HUES64 (cell line): ENCODE data around the gene LRRC23. TPM values are rescaled to one million over a fixed set of nuclear protein-coding genes. Genes with fewer than 3 reads are reported as not detected.
"Not testable (repeated sequence)": the region's sequence is repeated elsewhere in the genome, so short reads cannot be mapped to it uniquely, and the experiment has no call there.

ENCODE experiments used
- H3K27ac ChIP-seq: 2 replicates; pipeline ENCODE4 v1.7.0; 2013; ENCODE audit warnings: low read depth, low read length, inconsistent platforms
- H3K27me3 ChIP-seq: 2 replicates; pipeline ENCODE4 v1.6.1; 2013; ENCODE audit warnings: mild to moderate bottlenecking, low read length; ENCODE audit not compliant: insufficient read depth
- H3K36me3 ChIP-seq: 2 replicates; pipeline ENCODE4 v1.6.1; 2013; ENCODE audit warnings: mild to moderate bottlenecking, low read length; ENCODE audit not compliant: insufficient read depth
- H3K4me1 ChIP-seq: 2 replicates; pipeline ENCODE4 v1.6.1; 2013; ENCODE audit warnings: mild to moderate bottlenecking, low read length, moderate library complexity; ENCODE audit not compliant: insufficient read depth
- H3K4me3 ChIP-seq: 2 replicates; pipeline ENCODE4 v1.5.1; 2013; ENCODE audit warnings: mild to moderate bottlenecking, low read length, moderate library complexity
- H3K9ac ChIP-seq: 2 replicates; pipeline ENCODE4 v1.6.1; 2013; ENCODE audit warnings: mild to moderate bottlenecking, low read depth, low read length
- H3K9me3 ChIP-seq: 2 replicates; pipeline ENCODE4 v1.6.1; 2013; ENCODE audit warnings: low read depth, low read length; ENCODE audit not compliant: insufficient read depth
- WGBS: fragments of 150-250, 120-280 bp; methylation state at CpG from one replicate; pipeline ENCODE4 v1.1.7; 2013; ENCODE audit warnings: missing lambda C conversion rate; 5-methylcytosine and 5-hydroxymethylcytosine counted together
- polyA plus RNA-seq, 2 experiments: library from polyadenylated mRNA; stranded (reverse); fragments of 50-300 nt; gene quantifications; one replicate each; pipeline ENCODE4 v1.2.3, GENCODE V29; 2013

The LRRC23 gene
- 1.8 TPM for polyA plus RNA-seq (2013, experiment 1 of 2)
- 4.2 TPM for polyA plus RNA-seq (2013, experiment 2 of 2)

- no peaks in the 10 kb centered on the region for H3K27me3 ChIP-seq
- H3K36me3 ChIP-seq = no peaks in the 10 kb centered on the region
- WGBS = 7% methylated on average over 34 of the region's 34 CpGs
- peak within 1 kb of the TSS; percentile 68 for H3K4me3 ChIP-seq
- no peaks in the 10 kb centered on the region for H3K9me3 ChIP-seq
- H3K27ac ChIP-seq = peak within 1 kb of the TSS; percentile 67
- peaks cover 22% of the 10 kb centered on the region for H3K4me1 ChIP-seq
- H3K9ac ChIP-seq = peak within 1 kb of the TSS; percentile 77
Measured at GRCh38 chr12:6904280-6905276, at the start of gene LRRC23. LRRC23 (plus strand) TSS chr12:6904822; CDS start chr12:6905634, 812 bp downstream.

GRCh38 chr12:6855322-6855721 lies 49.3 kb upstream of the LRRC23 start:
- Histone ChIP-seq H3K4me3 (no peak overlapping the region), H3K9me3 (no peaks in the 10 kb centered on the region), H3K4me1 (peaks cover 8% of the 10 kb centered on the region), H3K36me3 (peaks cover 50% of the 10 kb centered on the region), H3K9ac (no peak overlapping the region), H3K27me3 (no peaks in the 10 kb centered on the region), H3K27ac (no peak overlapping the region)
- 95% methylated on average over 14 of the region's 14 CpGs for WGBS

GRCh38 chr12:6858799-6859198 lies 45.8 kb upstream of the LRRC23 start:
- WGBS = 100% methylated on average over 1 of the region's 2 CpGs
- no peak overlapping the region for H3K4me3 ChIP-seq
- no peaks in the 10 kb centered on the region for H3K27me3 ChIP-seq
- no peak overlapping the region for H3K9ac ChIP-seq
- H3K4me1 ChIP-seq = 0 out of 2 replicates have a peak, but pooled peaks cover under 1% of the 10 kb centered on the region
- H3K27ac ChIP-seq = no peak overlapping the region
- no peaks in the 10 kb centered on the region for H3K9me3 ChIP-seq
- H3K36me3 ChIP-seq = peaks cover 85% of the 10 kb centered on the region

- Histone ChIP-seq H3K36me3 (peaks cover 94% of the 10 kb centered on the region), H3K9me3 (no peaks in the 10 kb centered on the region), H3K27ac (no peak overlapping the region), H3K4me3 (no peak overlapping the region), H3K27me3 (no peaks in the 10 kb centered on the region), H3K4me1 (no peaks in the 10 kb centered on the region), H3K9ac (no peak overlapping the region)
- 95% methylated on average over 9 of the region's 9 CpGs for WGBS
Measured at GRCh38 chr12:6860116-6860515, 44.5 kb upstream of the LRRC23 start.

GRCh38 chr12:6860942-6861341 lies 43.7 kb upstream of the LRRC23 start:
- Histone ChIP-seq H3K9me3 (no peaks in the 10 kb centered on the region), H3K9ac (no peak overlapping the region), H3K4me3 (no peak overlapping the region), H3K36me3 (peaks cover 93% of the 10 kb centered on the region), H3K27me3 (no peaks in the 10 kb centered on the region), H3K27ac (no peak overlapping the region), H3K4me1 (0 out of 2 replicates have a peak, but pooled peaks cover 3% of the 10 kb centered on the region)
- WGBS = 95% methylated on average over 7 of the region's 7 CpGs

GRCh38 chr12:6861391-6861790 lies 43.2 kb upstream of the LRRC23 start:
- Histone ChIP-seq H3K9ac (no peak overlapping the region), H3K36me3 (peaks cover 88% of the 10 kb centered on the region), H3K9me3 (no peaks in the 10 kb centered on the region), H3K4me3 (no peak overlapping the region), H3K27ac (no peak overlapping the region), H3K27me3 (no peaks in the 10 kb centered on the region), H3K4me1 (0 out of 2 replicates have a peak, but pooled peaks cover 6% of the 10 kb centered on the region)
- 95% methylated on average over 9 of the region's 9 CpGs for WGBS

- Histone ChIP-seq H3K27ac (no peak overlapping the region), H3K36me3 (peaks cover 72% of the 10 kb centered on the region), H3K9me3 (no peaks in the 10 kb centered on the region), H3K4me3 (no peak overlapping the region), H3K4me1 (0 out of 2 replicates have a peak, but pooled peaks cover 10% of the 10 kb centered on the region), H3K27me3 (no peaks in the 10 kb centered on the region), H3K9ac (no peak overlapping the region)
- 93% methylated on average over 11 of the region's 11 CpGs for WGBS
Measured at GRCh38 chr12:6863033-6863432, 41.6 kb upstream of the LRRC23 start.

- Histone ChIP-seq H3K36me3 (peaks cover 70% of the 10 kb centered on the region), H3K9me3 (no peaks in the 10 kb centered on the region)
Measured at GRCh38 chr12:6863586-6864321, 40.9 kb upstream of the LRRC23 start.

GRCh38 chr12:6865307-6865706 lies 39.3 kb upstream of the LRRC23 start:
- not testable (repeated sequence) for H3K9me3 ChIP-seq, H3K4me3 ChIP-seq, H3K9ac ChIP-seq, H3K27me3 ChIP-seq, H3K27ac ChIP-seq
- WGBS = 97% methylated on average over 5 of the region's 5 CpGs
- peaks cover 72% of the 10 kb centered on the region for H3K36me3 ChIP-seq
- H3K4me1 ChIP-seq = peaks cover 21% of the 10 kb centered on the region; the same call in 1 of the 2 replicates

More at GRCh38 chr12:6863586-6864321, 40.9 kb upstream of the LRRC23 start:
- 96% methylated on average over 16 of the region's 16 CpGs for WGBS
- H3K27me3 ChIP-seq = no peaks in the 10 kb centered on the region
- no peak overlapping the region for H3K27ac ChIP-seq
- 0 out of 2 replicates have a peak, but pooled peaks cover 12% of the 10 kb centered on the region for H3K4me1 ChIP-seq
- no peak overlapping the region for H3K9ac ChIP-seq
- H3K4me3 ChIP-seq = no peak overlapping the region

GRCh38 chr12:6866163-6866919 lies 38.3 kb upstream of the LRRC23 start:
- no peaks in the 10 kb centered on the region for H3K9me3 ChIP-seq
- H3K4me3 ChIP-seq = peak overlapping the region; percentile 96
- H3K27ac ChIP-seq = peak overlapping the region; percentile 66; the same call in 1 of the 2 replicates
- peaks cover 23% of the 10 kb centered on the region; the same call in 1 of the 2 replicates for H3K4me1 ChIP-seq
- H3K9ac ChIP-seq = peak overlapping the region; percentile 60; the same call in 1 of the 2 replicates
- no peaks in the 10 kb centered on the region for H3K27me3 ChIP-seq
- H3K36me3 ChIP-seq = peaks cover 72% of the 10 kb centered on the region
- WGBS = 51% methylated on average over 17 of the region's 19 CpGs
